Upper lobe of left lung (tissue), 4 donors: ENCODE measurements around the gene SORL1.

Experiments used
- POLR2A ChIP-seq, 4 donors: fragments of 450-650 bp; IDR thresholded peaks; one replicate each; pipeline ENCODE4 v1.5.1; 2016 to 2017; ENCODE audit warnings: antibody characterized with exemption in 4 of 4, mild to moderate bottlenecking in 2 of 4
- POLR2AphosphoS5 ChIP-seq, 2 donors: sonication (generic); formaldehyde crosslinking; IDR thresholded peaks; one replicate each; pipeline ENCODE4 v1.5.1; 2017; ENCODE audit warnings: antibody characterized with exemption in 2 of 2
- TF ChIP-seq, protein P1 (sequence below), 6 experiments: fragments of 450-650 bp in 4 of 6; fragments of 200-600 bp in 2 of 6; sonication (generic) in 2 of 6; IDR thresholded peaks; one replicate each; pipeline ENCODE4 v1.5.1; 2016 to 2019; ENCODE audit warnings: antibody characterized with exemption in 6 of 6

- TF ChIP-seq, protein P1, sequence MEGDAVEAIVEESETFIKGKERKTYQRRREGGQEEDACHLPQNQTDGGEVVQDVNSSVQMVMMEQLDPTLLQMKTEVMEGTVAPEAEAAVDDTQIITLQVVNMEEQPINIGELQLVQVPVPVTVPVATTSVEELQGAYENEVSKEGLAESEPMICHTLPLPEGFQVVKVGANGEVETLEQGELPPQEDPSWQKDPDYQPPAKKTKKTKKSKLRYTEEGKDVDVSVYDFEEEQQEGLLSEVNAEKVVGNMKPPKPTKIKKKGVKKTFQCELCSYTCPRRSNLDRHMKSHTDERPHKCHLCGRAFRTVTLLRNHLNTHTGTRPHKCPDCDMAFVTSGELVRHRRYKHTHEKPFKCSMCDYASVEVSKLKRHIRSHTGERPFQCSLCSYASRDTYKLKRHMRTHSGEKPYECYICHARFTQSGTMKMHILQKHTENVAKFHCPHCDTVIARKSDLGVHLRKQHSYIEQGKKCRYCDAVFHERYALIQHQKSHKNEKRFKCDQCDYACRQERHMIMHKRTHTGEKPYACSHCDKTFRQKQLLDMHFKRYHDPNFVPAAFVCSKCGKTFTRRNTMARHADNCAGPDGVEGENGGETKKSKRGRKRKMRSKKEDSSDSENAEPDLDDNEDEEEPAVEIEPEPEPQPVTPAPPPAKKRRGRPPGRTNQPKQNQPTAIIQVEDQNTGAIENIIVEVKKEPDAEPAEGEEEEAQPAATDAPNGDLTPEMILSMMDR (IDR thresholded peaks at IDR 0.05) = no peak
- no peak for TF ChIP-seq POLR2A (IDR thresholded peaks at IDR 0.05)
- no peak for TF ChIP-seq POLR2AphosphoS5 (IDR thresholded peaks at IDR 0.05)
Observed at GRCh38 chr11:121431820-121432526, 20.1 kb upstream of the SORL1 start.
